GM20000 (cell line): ENCODE data around the gene GRID2.

Source experiments
- DNase-seq: peaks from one replicate; pipeline ENCODE4 v3.0.0; 2012; ENCODE audit warnings: low spot score
- TF ChIP-seq, protein P1 (sequence below): IDR thresholded peaks from 2 replicates; pipeline ENCODE4 v1.5.1; 2012; ENCODE audit warnings: mild to moderate bottlenecking, control low read depth; ENCODE audit errors: extremely low read depth, missing control alignments

Gene GRID2

DNA sequence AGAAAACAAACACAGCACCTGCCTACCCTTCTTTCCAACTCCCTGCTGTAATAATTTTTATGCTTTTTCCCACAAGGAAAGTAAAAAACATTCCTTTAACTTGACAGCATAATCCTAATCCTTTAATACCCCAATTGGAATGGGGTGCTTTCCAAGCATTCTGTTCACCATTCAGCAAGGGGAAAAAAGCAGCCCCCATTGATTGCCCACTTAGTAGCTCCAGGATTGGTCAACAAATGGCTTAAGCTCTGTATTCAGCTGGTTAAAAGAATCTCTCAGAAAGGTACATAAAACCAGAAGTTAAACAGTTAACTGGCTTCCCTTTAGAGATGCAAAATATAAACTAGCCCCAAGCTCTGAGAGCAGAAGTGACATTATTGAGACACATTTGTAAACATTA is 1330.0 kb downstream of the GRID2 start:
- TF ChIP-seq, protein P1, sequence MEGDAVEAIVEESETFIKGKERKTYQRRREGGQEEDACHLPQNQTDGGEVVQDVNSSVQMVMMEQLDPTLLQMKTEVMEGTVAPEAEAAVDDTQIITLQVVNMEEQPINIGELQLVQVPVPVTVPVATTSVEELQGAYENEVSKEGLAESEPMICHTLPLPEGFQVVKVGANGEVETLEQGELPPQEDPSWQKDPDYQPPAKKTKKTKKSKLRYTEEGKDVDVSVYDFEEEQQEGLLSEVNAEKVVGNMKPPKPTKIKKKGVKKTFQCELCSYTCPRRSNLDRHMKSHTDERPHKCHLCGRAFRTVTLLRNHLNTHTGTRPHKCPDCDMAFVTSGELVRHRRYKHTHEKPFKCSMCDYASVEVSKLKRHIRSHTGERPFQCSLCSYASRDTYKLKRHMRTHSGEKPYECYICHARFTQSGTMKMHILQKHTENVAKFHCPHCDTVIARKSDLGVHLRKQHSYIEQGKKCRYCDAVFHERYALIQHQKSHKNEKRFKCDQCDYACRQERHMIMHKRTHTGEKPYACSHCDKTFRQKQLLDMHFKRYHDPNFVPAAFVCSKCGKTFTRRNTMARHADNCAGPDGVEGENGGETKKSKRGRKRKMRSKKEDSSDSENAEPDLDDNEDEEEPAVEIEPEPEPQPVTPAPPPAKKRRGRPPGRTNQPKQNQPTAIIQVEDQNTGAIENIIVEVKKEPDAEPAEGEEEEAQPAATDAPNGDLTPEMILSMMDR = no peak
- DNase-seq = no peak

DNA sequence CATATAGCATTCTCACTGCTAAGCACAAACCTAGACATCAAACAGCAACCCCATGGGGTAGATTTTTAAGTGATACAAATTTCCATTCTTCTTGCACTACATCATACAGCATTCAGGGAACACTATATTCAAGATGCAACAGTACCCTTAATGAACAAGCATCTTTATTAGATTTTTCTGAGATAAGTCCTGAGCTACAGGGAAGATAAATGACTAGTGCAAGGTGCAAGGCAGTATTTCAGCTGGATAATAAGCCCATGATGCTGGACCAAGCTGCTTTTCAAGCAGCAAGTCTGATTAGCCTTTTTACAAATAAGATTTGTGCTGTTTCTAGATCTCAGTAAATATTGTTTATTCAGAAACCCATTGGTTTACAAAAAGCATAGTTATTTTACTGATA is 1332.2 kb downstream of the GRID2 start:
- DNase-seq = no peak
- TF ChIP-seq, protein P1 = no peak

DNA sequence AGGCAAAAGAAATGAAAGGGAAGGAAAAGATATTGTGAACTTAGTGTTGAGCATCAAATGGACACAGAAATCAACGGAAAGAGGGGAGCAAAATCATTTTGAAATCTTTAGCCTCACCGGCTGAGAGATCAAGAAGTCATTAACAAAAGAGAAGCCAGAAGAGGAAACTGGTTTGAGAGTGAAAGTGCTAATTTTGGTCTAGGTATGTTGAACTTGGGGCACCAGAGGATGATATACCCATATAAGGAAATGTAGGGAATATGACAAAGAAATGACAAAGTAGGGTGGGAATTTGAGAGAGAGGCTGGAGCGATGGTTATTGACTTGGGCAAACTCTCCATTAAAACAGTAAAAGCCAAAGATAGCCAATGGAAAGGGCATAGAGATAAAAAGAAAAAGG is 1341.4 kb downstream of the GRID2 start:
- TF ChIP-seq, protein P1 = no peak
- DNase-seq = no peak

DNA sequence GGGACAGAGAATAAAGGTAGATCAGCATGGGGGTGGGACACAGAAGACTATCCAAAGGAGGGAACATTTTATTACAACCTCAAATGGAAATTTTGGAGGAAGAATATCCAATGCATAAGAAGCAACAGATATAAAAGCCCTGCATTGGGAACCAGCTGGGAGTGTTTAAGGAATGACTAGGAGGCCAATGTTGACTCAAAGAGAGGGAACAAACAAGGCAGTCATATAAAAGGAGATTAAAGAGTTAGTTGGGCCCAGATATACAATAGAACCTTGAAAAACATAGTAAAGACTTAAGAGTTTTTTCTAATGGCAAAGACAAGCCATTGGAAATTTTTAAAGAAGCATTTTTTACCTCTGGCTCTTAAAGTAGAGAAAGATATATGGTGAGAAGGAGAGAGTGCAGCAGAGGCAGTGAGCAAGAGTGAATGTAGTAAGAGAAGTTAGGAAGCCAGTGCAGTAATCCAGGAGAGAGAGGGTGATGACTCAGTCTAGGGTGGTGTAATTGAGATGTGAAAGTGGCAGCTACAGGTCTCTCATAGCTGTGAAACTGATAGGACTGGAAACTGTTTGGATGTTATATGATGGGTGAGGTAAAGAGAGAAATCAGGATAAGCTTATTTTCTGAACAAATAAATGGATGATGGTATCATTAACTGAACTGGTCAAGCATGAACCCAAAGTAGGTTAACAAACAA is 1342.6 kb downstream of the GRID2 start:
- DNase-seq = no peak
- TF ChIP-seq, protein P1 = no peak

DNA sequence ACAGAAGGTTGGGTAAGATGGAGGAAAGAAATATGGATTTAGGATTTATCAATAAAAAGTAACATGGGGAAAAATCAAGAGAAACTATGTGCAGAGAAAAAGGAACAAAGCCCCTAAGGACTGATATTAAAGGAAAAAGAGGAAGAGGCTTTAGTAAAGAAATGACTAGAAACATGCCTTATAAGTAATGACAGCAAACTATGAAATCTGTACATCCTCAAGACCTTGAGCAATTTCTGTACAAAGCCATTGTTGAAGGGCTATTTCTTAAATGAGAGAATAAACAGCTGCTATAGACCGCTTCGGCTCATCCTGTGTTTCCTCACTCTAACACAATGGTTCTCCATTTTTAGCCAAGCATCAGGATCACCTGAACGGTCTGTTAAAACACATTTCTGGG is 1344.5 kb downstream of the GRID2 start:
- TF ChIP-seq, protein P1 = no peak
- DNase-seq = no peak

DNA sequence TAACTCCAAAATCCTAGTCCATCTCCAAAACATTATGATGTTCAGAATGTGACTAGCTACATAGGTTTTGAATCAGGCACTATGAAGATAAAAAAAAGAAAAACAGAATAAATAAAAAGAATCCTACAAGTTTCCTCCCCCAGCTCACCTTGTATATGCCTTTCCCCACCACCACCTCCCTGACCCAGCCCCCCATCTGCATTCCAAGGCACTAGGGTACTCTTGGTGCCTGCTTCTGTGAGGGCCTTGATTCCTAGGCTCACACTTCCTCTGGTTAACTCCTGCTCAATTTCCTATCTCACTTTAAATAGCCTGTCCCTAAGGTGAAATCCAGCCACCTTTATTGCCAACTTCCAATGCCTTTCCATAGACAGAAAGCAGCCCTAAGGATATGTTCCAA is 1346.1 kb downstream of the GRID2 start:
- TF ChIP-seq, protein P1 = no peak
- DNase-seq = no peak

DNA sequence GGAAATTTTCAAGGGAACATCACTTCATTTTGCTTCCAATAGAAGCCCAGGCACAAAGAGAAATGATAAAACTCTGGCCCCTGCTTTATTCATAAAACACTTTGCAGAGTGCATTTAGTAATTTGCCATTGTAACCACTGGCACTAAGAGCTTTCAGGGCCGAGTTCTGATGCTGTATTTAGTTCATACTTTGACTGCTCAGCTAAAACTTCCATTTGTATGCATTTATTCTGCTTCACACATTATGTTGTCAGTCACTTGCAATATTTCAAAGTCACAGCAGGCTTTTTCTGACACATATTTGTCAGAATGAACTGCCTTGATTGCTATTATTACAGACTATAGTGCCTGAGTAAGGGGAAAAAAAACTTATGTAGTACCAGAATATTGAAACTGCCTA is 1350.4 kb downstream of the GRID2 start:
- TF ChIP-seq, protein P1 = no peak
- no peak for DNase-seq
